Memory B cell (primary cell): ENCODE measurements around the gene DNAH8.

Experiments
- ATAC-seq: fragments of 150-1000 bp; cut with Tn5 transposase; 2 replicates; pipeline ENCODE4 v1.10.0; 2021; ENCODE audit warnings: low read depth, mild to moderate bottlenecking, moderate library complexity
- DNase-seq, 2 donors: peaks; one replicate each; pipeline ENCODE4 v3.0.0; 2022; ENCODE audit warnings: low spot score in 2 of 2
- H3K27ac Mint-ChIP-seq: one replicate; pipeline ENCODE4 v1.8.0; 2022; ENCODE audit warnings: mild to moderate bottlenecking, moderate library complexity, mixed read lengths
- H3K27me3 Mint-ChIP-seq: one replicate; pipeline ENCODE4 v1.8.0; 2022; ENCODE audit warnings: mixed read lengths
- H3K36me3 Mint-ChIP-seq: one replicate; pipeline ENCODE4 v1.8.0; 2022; ENCODE audit warnings: mild to moderate bottlenecking, mixed read lengths
- H3K4me1 Mint-ChIP-seq: one replicate; pipeline ENCODE4 v1.8.0; 2022; ENCODE audit warnings: mixed read lengths
- H3K4me3 Mint-ChIP-seq: one replicate; pipeline ENCODE4 v1.8.0; 2022; ENCODE audit warnings: mild to moderate bottlenecking, moderate library complexity, mixed read lengths
- H3K9me3 Mint-ChIP-seq: one replicate; pipeline ENCODE4 v1.8.0; 2022; ENCODE audit warnings: mixed read lengths

DNAH8 gene

DNA sequence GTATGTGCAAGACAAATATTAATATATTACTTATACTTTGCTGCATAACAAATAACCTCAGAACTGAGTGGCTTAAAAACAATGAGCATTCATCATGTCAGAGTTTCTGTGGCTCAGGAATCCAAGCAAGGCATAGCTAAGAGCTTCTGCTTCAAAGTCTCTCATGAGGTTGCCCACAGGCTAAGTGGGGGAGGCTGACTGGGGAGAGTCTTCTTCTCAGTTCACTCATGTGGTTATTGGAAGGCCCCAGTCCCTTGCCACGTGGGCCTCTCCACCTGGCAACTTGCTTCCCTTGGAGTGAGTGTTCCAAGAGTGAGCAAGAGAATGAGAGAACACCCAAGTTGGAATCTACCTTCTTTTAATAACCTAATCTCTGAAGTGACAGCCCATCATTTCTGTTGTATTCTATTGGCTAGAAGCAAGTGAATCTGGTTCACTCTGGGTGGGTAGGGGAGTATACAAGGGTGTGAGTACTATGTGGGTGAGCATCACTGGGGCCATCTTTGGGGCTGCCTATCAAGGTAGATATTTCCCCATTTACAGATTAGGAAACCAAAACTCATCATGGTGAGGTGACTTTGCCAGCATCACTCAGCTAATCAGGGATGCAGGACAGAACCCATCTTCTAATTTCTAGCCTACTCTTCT lies 36.0 kb downstream of the DNAH8 start:
- DNase-seq, result no peak
- peaks cover 4% of the 10 kb centered on the region for H3K27me3 Mint-ChIP-seq
- no peak for ATAC-seq
- no peak overlapping the region for H3K4me3 Mint-ChIP-seq
- no peaks in the 10 kb centered on the region for H3K9me3 Mint-ChIP-seq
- no peaks in the 10 kb centered on the region for H3K36me3 Mint-ChIP-seq
- no peaks in the 10 kb centered on the region for H3K4me1 Mint-ChIP-seq
- no peak overlapping the region for H3K27ac Mint-ChIP-seq

DNA sequence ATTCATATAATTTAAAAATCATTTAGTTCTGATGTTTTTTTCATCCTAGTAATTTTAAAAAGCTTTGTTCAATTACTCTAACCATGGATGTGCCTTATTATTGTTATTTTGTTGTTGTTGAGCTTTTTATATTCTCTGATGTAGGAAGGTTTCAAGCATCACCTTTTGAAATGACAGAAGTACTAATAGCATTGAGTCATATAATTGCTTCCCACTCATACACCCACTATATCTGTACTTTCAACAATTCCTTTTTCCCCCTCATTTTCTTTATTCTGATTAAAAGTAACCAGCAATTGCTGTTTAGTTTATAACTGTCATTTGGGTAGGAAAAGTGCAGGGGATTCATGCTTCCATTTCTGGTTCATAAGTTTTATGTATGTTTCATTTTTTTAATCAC lies 38.6 kb downstream of the DNAH8 start:
- Mint-ChIP-seq H3K9me3 (no peaks in the 10 kb centered on the region), H3K4me1 (no peaks in the 10 kb centered on the region), H3K27me3 (peaks cover 4% of the 10 kb centered on the region), H3K27ac (no peak overlapping the region), H3K36me3 (no peaks in the 10 kb centered on the region), H3K4me3 (no peak overlapping the region)
- no peak for ATAC-seq
- no peak for DNase-seq

DNA sequence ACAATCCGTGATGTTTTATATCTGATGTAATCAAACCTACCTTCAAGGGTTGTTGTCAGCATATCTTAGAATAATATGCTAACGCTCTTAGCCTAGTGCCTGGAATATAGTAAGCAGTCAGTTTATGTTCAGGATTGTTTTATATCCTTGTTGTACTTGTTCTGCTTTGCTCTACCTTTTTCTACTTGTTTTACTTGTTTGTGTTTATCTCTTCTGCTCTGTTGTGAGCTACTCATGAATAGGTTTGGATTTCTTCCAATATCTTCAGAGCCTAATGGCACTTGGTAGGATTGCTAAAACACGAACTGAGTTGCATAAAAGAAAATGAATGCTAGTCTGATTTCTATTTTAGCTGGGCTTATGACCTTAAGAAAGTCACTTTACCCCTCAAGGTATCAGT lies 40.1 kb downstream of the DNAH8 start:
- Mint-ChIP-seq H3K27me3 (peaks cover 1% of the 10 kb centered on the region), H3K4me1 (no peaks in the 10 kb centered on the region)
- ATAC-seq, result no peak

DNA sequence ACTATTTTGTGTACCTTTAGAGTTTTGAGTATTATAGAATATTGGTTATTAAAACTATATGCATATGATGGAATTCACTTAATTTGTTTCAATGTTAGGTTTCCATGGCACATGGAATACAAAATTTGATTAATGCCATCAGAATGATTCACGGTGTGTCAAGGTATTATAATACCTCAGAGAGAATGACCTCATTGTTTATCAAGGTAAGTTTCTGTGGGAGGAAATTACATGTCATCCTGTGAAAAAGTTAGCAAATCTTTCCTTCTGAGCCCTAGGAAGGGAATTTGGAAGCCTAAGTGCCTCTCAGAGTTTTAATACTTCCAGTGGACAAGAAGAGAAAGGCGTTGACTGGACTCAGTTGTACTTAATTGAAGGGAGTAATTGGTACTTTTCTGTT lies 40.8 kb downstream of the DNAH8 start:
- H3K27me3 Mint-ChIP-seq, result peaks cover 1% of the 10 kb centered on the region
- no peak overlapping the region for H3K27ac Mint-ChIP-seq
- peaks cover 1% of the 10 kb centered on the region for H3K36me3 Mint-ChIP-seq
- DNase-seq (no peak), ATAC-seq (no peak)
- no peaks in the 10 kb centered on the region for H3K9me3 Mint-ChIP-seq
- H3K4me1 Mint-ChIP-seq, result no peaks in the 10 kb centered on the region
- no peak overlapping the region for H3K4me3 Mint-ChIP-seq

More for the DNA sequence above, 40.1 kb downstream of the DNAH8 start:
- Mint-ChIP-seq H3K9me3 (no peaks in the 10 kb centered on the region), H3K4me3 (no peak overlapping the region), H3K36me3 (peaks cover 1% of the 10 kb centered on the region), H3K27ac (no peak overlapping the region)
- DNase-seq, result no peak

DNA sequence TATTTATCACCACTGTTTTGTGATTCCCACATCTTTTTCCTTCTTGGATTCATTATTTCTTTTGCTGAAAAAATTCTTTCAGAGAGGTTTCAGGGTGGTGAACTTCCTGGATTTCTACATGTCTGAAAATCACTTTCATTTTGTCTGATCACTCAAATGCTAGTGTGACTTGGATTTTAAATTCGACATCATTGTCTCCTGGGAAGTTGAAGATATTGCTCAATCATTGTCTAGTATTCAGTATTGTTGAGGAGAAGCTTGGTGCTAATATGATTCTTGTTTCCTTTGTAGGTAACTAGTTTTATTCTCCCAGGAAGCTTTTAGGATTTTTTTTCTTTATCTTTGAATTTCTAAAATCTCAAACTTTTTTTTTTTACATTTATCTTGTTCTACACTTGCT lies 45.0 kb downstream of the DNAH8 start:
- H3K9me3 Mint-ChIP-seq, result no peaks in the 10 kb centered on the region
- peaks cover 1% of the 10 kb centered on the region for H3K27me3 Mint-ChIP-seq
- no peak for DNase-seq
- H3K4me3 Mint-ChIP-seq, result no peak overlapping the region
- ATAC-seq, result no peak
- no peak overlapping the region for H3K27ac Mint-ChIP-seq
- H3K36me3 Mint-ChIP-seq, result peaks cover 1% of the 10 kb centered on the region
- H3K4me1 Mint-ChIP-seq, result no peaks in the 10 kb centered on the region

DNA sequence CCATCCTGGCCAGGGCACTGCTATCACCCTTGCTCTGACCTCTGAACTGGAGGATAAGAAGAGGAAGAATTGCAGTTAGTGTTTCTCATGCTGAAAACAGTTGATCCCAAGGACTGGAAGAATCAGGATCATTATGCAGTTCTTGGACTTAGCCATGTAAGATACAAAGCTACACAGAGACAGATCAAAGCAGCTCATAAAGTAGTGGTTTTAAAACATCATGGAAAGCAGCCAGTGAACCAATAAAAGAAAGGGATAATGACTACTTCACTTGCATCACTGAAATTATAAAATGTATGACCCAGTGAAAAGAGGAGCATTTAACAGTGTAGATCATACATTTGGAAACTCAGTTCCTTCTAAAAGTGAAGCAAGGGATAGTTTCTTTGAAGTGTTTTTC lies 47.7 kb downstream of the DNAH8 start:
- Mint-ChIP-seq H3K4me1 (no peaks in the 10 kb centered on the region), H3K9me3 (no peaks in the 10 kb centered on the region), H3K27me3 (peaks cover 1% of the 10 kb centered on the region), H3K27ac (no peak overlapping the region), H3K36me3 (peaks cover 3% of the 10 kb centered on the region), H3K4me3 (no peak overlapping the region)
- ATAC-seq, result no peak
- DNase-seq, result no peak

DNA sequence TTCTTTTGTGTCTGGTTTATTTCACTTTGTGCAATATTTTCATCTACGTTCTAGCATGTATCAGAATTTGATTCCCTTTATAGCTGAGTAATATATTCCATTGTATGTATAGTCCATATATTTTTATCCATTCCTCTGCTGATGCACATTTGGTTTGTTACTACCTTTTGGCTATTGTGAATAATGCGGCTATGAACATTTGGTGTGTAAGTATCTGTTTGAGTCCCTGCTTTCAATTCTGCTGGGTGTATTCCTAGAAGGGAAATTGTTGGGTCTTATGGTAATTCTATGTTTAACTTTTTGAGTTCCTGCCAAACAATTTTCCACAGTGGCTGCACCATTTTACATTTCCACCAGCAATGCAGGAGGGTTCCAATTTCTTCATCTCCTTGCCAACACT lies 52.4 kb downstream of the DNAH8 start:
- H3K4me1 Mint-ChIP-seq, result no peaks in the 10 kb centered on the region
- H3K36me3 Mint-ChIP-seq, result peaks cover 4% of the 10 kb centered on the region
- H3K27me3 Mint-ChIP-seq, result no peaks in the 10 kb centered on the region
- no peak for DNase-seq
- peaks cover 6% of the 10 kb centered on the region for H3K9me3 Mint-ChIP-seq
- no peak overlapping the region for H3K4me3 Mint-ChIP-seq
- no peak for ATAC-seq
- H3K27ac Mint-ChIP-seq, result no peak overlapping the region

DNA sequence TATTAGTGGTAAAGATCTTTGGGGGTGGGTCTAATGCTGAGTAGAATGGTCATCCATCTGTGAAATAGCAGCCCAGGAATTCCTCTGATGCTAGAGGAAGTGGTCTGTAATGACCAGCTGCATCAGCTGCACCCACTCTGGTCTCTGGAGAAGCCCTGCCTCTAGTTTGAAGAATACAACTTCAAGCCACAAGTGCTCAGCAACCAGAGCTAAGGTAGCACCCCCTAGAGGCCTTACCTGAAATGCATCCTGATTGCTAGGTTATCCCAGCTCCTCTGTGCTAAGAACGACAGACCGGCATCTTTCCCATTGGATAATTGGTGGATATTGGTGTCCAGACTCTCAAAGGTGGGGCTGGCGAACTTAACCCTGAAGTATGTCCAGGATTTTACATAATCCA lies 58.2 kb downstream of the DNAH8 start:
- H3K27me3 Mint-ChIP-seq, result no peaks in the 10 kb centered on the region
- no peak for DNase-seq
- H3K36me3 Mint-ChIP-seq, result peaks cover 2% of the 10 kb centered on the region
- H3K9me3 Mint-ChIP-seq, result peaks cover 6% of the 10 kb centered on the region
- H3K27ac Mint-ChIP-seq, result no peak overlapping the region
- no peak for ATAC-seq
- peak overlapping the region; percentile 67 for H3K4me3 Mint-ChIP-seq
- peaks cover 22% of the 10 kb centered on the region for H3K4me1 Mint-ChIP-seq

DNA sequence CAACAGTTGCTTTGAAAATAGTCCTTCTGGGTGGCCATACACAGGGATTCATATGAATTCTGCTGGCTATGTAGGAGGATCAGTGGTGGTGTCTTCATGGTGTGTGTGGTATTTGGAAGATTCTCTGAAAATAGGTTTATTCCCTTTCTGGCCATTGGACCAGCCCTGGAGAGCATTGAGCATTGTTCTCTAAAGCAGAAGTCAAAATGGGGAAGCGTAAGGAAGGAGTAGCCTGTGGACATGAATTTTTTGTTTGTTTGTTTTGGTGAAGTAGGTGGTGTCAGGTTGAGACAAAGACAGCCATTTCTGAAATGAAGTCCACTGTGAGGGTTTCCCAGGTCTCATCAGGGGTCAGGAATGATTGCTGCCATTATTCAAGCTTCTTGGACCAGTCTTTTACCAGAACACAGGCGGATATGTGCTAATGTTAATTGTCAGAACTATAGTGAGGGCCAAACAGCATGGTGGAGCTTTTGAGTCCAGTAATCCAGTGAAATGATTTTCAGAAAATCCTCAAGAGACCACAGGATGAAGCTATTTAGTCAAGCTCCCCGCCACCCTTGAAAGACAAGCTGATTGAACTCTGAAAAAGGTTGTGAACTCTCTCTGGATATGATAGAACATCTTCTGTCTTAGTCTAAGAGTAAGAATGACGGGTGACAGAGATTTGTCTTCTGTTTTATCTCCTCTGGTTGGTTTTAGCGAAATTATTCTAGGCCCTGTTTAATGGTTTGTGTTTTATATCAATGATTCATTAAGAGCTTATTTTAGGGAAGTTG lies 60.0 kb downstream of the DNAH8 start:
- H3K4me1 Mint-ChIP-seq, result peaks cover 24% of the 10 kb centered on the region
- no peaks in the 10 kb centered on the region for H3K36me3 Mint-ChIP-seq
- DNase-seq, result no peak
- H3K27ac Mint-ChIP-seq, result peak overlapping the region; percentile 24
- H3K4me3 Mint-ChIP-seq, result peak overlapping the region; percentile 67
- H3K9me3 Mint-ChIP-seq, result peaks cover 1% of the 10 kb centered on the region
- peak; percentile 58 for ATAC-seq
- no peaks in the 10 kb centered on the region for H3K27me3 Mint-ChIP-seq

DNA sequence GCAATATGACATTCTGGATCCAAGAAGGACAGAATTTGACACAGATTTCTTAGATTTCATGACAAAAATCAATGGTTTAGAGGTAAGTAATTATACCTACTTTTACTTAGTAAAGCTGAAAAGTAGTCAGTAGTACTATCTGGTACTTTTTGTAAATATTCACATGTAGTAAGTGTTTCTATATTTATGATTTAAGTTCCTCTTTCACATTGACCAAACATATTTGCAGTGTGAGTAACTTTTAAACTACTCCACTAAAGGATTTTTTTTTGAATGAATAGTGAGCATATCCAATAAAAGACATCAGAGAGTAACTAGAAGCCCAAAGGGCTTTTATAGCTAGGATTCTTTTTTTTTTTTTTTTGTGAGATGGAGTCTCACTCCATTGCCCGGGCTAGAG lies 60.8 kb downstream of the DNAH8 start:
- no peaks in the 10 kb centered on the region for H3K36me3 Mint-ChIP-seq
- no peaks in the 10 kb centered on the region for H3K27me3 Mint-ChIP-seq
- peaks cover 24% of the 10 kb centered on the region for H3K4me1 Mint-ChIP-seq
- no peak for DNase-seq
- peaks cover 1% of the 10 kb centered on the region for H3K9me3 Mint-ChIP-seq
- peak overlapping the region; percentile 67 for H3K4me3 Mint-ChIP-seq
- peak overlapping the region; percentile 24 for H3K27ac Mint-ChIP-seq
- ATAC-seq, result peak; percentile 74

DNA sequence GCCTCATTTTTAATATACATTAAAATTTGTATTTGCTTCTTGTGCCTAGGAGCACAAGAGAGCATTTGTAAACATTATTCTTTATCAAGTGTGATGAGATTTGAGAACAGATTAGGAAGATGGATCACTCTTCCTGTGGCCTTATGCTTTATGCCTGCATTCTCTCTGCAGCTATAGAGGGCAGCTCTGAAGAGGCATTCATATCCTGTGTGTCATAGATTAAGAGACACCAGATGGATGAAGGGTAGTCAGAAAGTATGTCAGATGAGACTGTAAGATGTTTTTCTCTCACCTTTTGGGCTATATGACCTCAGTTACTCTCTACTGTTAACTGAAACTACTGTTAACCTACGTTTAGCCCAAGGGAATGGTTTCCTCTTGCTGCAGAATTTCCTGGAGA lies 61.4 kb downstream of the DNAH8 start:
- DNase-seq, result no peak
- Mint-ChIP-seq H3K4me3 (peak overlapping the region; percentile 27), H3K36me3 (no peaks in the 10 kb centered on the region), H3K27me3 (no peaks in the 10 kb centered on the region), H3K9me3 (peaks cover 1% of the 10 kb centered on the region), H3K4me1 (peaks cover 24% of the 10 kb centered on the region), H3K27ac (no peak overlapping the region)
- peak; percentile 25 for ATAC-seq

DNA sequence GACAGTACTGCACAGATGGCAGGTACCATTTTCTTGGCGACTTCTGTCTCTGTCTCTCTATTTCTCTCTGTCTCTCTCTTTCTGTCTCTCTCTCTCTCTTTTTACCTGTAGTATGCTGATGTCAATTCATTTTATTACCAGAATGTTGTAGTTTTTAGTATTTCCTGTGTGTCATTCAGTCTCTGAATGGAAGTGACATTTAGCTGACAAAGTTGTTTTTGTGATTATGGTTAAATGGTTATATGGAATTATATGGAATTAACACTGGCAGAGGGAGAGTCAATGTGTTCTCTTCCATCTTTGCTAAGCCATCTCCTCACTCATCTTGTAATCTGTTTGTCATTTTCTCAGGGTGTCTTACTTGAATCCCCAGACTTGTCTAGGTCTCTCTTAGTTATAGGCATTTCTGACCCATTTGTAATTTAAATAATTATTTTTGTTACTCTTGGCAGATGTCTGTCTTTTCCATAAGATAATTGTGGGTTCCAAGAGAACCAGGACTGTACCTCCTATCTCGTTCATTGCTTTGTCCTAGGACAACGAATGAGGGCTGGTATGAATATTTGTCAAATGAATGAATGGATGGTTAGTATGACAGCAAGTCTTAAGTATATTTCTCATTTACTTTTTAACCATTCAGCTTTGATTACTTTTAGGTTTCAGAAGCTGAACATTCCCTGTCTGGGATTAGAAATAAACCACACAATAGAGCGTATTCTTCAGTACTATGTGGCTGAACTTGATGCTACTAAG lies 64.4 kb downstream of the DNAH8 start:
- Mint-ChIP-seq H3K4me3 (no peak overlapping the region), H3K27ac (no peak overlapping the region), H3K9me3 (no peaks in the 10 kb centered on the region), H3K27me3 (no peaks in the 10 kb centered on the region), H3K4me1 (peaks cover 17% of the 10 kb centered on the region), H3K36me3 (no peaks in the 10 kb centered on the region)
- DNase-seq (no peak), ATAC-seq (no peak)

DNA sequence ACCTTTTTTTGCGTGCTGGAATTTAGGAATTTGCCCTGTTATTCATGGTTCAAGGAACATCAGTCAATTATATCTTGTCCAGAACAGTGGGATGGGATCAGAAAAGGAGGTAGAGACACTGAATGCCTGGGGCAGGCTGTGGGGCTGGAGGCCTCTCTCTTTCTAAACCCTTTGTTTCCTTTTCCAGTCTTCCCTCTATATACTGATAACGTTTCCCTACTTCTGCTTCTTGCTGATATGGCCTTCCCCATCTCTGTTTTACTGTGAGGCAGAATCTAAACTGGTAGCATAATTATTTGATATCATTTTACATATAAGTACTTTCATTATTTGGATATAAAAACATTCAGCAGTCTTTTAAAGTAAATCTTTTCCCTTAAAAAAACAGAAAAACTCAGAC lies 67.5 kb downstream of the DNAH8 start:
- H3K4me1 Mint-ChIP-seq, result peaks cover 10% of the 10 kb centered on the region
- DNase-seq (no peak), ATAC-seq (no peak)
- no peaks in the 10 kb centered on the region for H3K9me3 Mint-ChIP-seq
- H3K36me3 Mint-ChIP-seq, result no peaks in the 10 kb centered on the region
- no peaks in the 10 kb centered on the region for H3K27me3 Mint-ChIP-seq
- H3K27ac Mint-ChIP-seq, result no peak overlapping the region
- H3K4me3 Mint-ChIP-seq, result no peak overlapping the region

DNA sequence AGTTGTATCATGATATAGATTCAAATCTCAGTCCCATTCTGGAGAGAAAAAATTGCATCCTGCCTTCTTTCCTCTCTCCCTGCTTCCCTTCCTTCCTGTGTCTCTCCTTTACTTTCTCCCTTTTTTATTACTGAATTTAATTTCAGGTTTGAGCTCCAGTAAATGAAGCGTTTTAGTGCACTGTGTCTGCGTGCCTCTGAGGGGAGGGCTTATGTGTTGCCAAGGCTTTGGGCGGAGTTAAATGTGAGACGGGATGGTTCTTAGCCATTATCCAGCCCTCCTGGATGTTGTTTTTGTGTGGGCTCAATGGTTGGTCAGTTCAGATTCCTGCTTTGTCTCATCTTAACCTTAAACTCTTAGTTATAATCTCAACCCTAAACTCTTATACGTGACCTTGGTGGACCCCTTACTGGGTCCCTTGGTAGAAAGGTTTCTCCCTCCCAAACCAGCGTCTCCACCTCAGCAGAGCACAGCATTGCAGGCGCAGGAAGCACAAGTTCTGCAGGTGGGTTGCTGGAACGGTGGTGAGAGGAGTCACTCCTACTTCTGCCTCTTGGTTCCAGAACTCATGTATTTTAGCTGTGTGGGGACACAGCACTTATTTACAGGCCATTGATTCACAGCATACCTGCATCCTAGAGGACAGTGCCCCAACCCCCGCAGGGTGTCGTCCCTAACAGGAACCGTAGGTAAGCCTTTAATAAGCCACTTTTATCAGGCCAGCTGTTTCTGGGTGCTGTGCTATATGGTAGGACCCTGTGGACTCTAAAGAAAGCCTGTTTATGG lies 68.5 kb downstream of the DNAH8 start:
- H3K4me3 Mint-ChIP-seq, result no peak overlapping the region
- peak; percentile 27 for ATAC-seq

More for the DNA sequence above, 68.5 kb downstream of the DNAH8 start:
- DNase-seq, result peak in 1 of 2 donors; percentile 0
- no peaks in the 10 kb centered on the region for H3K9me3 Mint-ChIP-seq
- H3K27me3 Mint-ChIP-seq, result no peaks in the 10 kb centered on the region
- H3K27ac Mint-ChIP-seq, result no peak overlapping the region
- no peaks in the 10 kb centered on the region for H3K36me3 Mint-ChIP-seq
- H3K4me1 Mint-ChIP-seq, result peaks cover 10% of the 10 kb centered on the region
